HEK293 (cell line): ENCODE results near the gene CDC34.

Experiments used
- ZNF140 ChIP-seq: fragments of 450-650 bp; formaldehyde crosslinking; IDR thresholded peaks from 2 replicates; pipeline ENCODE4 v1.5.1; 2016; ENCODE audit warnings: missing biosample characterization, missing genetic modification characterization
- ZNF146 ChIP-seq: fragments of 450-650 bp; formaldehyde crosslinking; IDR thresholded peaks from 2 replicates; pipeline ENCODE4 v1.5.1; 2016; ENCODE audit warnings: missing biosample characterization, missing genetic modification characterization
- ZNF221 ChIP-seq: fragments of 450-650 bp; formaldehyde crosslinking; IDR thresholded peaks from 2 replicates; pipeline ENCODE4 v1.5.1; 2017; ENCODE audit warnings: missing biosample characterization, missing genetic modification characterization, borderline replicate concordance
- ZNF274 ChIP-seq, 2 experiments: fragments of 200-500 bp in 1 of 2; fragments of 450-650 bp in 1 of 2; sonication (Bioruptor generic) in 1 of 2; formaldehyde crosslinking in 1 of 2; IDR thresholded peaks; 2 replicates each; pipeline versions ENCODE4 v1.5.1 to v1.6.1; 2014 to 2016; ENCODE audit warnings: borderline replicate concordance in 1 of 2, inconsistent platforms in 1 of 2, low read length in 1 of 2, missing biosample characterization in 1 of 2, missing genetic modification characterization in 1 of 2
- ZNF335 ChIP-seq: fragments of 450-650 bp; formaldehyde crosslinking; conservative IDR thresholded peaks from 2 replicates; pipeline ENCODE4 v1.5.1; 2016; ENCODE audit warnings: missing biosample characterization, missing genetic modification characterization
- ZNF548 ChIP-seq: fragments of 450-650 bp; formaldehyde crosslinking; IDR thresholded peaks from 2 replicates; pipeline ENCODE4 v1.5.1; 2016; ENCODE audit warnings: missing biosample characterization, missing genetic modification characterization
- ZNF560 ChIP-seq: fragments of 450-650 bp; formaldehyde crosslinking; IDR thresholded peaks from 2 replicates; pipeline ENCODE4 v1.5.1; 2017; ENCODE audit warnings: missing biosample characterization, missing genetic modification characterization, borderline replicate concordance
- ZNF561 ChIP-seq: fragments of 450-650 bp; IDR thresholded peaks from 2 replicates; pipeline ENCODE4 v1.5.1; 2018; ENCODE audit warnings: missing biosample characterization, missing genetic modification characterization, borderline replicate concordance
- TF ChIP-seq, protein P1 (sequence below): fragments of 450-650 bp; formaldehyde crosslinking; IDR thresholded peaks from 2 replicates; pipeline ENCODE4 v1.5.1; 2016; ENCODE audit warnings: missing biosample characterization, missing genetic modification characterization, borderline replicate concordance
- TF ChIP-seq, protein P2 (sequence below): fragments of 450-650 bp; formaldehyde crosslinking; IDR thresholded peaks from 2 replicates; pipeline ENCODE4 v1.5.1; 2016; ENCODE audit warnings: missing biosample characterization, missing genetic modification characterization
- TF ChIP-seq, protein P3 (sequence below): fragments of 450-650 bp; IDR thresholded peaks from 2 replicates; pipeline ENCODE4 v1.5.1; 2018; ENCODE audit warnings: missing biosample characterization, mild to moderate bottlenecking, missing genetic modification characterization
- TF ChIP-seq, protein P4 (sequence below): fragments of 450-650 bp; formaldehyde crosslinking; IDR thresholded peaks from 2 replicates; pipeline ENCODE4 v1.5.1; 2016; ENCODE audit warnings: missing biosample characterization, missing genetic modification characterization, low read depth

DNA sequence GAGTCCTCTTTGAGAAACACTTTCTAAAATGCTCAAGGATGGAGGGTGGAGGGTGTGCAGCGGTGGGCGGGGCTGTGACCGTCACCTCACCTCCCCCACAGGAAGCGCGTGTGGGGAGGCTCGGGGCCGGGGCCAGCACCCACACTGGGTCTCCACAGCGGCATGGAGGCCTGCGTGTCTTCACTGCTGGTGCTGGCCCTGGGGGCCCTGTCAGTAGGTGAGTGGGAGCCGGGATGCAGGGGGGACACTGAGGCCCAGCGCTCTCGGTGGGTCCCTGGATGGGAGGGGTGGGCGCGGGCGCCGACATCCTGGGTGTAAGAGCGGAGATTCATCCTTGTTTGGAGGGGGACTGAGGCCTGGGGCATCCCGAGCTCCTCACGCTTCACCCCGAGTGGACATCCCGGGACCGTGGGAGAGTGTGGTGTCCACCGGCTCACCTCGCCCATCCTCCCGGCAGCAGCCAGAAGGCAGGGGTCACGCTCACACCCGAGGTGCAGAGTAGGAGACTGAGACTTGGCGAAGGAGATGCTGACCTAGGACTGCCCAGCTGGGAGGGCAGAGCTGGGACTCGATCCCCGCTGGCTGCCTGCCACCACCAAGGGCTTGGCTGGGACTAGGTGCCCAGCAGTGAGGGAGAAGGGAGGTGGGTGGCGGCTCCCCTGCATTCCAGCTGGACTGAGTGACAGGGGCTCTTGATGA, 12.5 kb downstream of the CDC34 start, which contains the start of gene GZMM:
- TF ChIP-seq, protein P1, sequence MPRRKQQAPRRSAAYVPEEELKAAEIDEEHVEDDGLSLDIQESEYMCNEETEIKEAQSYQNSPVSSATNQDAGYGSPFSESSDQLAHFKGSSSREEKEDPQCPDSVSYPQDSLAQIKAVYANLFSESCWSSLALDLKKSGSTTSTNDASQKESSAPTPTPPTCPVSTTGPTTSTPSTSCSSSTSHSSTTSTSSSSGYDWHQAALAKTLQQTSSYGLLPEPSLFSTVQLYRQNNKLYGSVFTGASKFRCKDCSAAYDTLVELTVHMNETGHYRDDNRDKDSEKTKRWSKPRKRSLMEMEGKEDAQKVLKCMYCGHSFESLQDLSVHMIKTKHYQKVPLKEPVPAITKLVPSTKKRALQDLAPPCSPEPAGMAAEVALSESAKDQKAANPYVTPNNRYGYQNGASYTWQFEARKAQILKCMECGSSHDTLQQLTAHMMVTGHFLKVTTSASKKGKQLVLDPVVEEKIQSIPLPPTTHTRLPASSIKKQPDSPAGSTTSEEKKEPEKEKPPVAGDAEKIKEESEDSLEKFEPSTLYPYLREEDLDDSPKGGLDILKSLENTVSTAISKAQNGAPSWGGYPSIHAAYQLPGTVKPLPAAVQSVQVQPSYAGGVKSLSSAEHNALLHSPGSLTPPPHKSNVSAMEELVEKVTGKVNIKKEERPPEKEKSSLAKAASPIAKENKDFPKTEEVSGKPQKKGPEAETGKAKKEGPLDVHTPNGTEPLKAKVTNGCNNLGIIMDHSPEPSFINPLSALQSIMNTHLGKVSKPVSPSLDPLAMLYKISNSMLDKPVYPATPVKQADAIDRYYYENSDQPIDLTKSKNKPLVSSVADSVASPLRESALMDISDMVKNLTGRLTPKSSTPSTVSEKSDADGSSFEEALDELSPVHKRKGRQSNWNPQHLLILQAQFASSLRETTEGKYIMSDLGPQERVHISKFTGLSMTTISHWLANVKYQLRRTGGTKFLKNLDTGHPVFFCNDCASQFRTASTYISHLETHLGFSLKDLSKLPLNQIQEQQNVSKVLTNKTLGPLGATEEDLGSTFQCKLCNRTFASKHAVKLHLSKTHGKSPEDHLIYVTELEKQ, result no peak
- TF ChIP-seq ZNF140 (tag by site-specific recombination) (no peak), ZNF560 (no peak), ZNF146 (tag by site-specific recombination) (no peak), ZNF548 (tag by site-specific recombination) (no peak), ZNF335 (tag by site-specific recombination) (no peak), ZNF561 (tag by site-specific recombination) (no peak), ZNF274 (IDR thresholded peaks at IDR 0.05; ENCODE audit: low read length) (no peak), ZNF274 (tag by site-specific recombination; IDR thresholded peaks at IDR 0.05; ENCODE audit: borderline replicate concordance) (no peak), ZNF221 (tag by site-specific recombination) (no peak)
- TF ChIP-seq, protein P2, sequence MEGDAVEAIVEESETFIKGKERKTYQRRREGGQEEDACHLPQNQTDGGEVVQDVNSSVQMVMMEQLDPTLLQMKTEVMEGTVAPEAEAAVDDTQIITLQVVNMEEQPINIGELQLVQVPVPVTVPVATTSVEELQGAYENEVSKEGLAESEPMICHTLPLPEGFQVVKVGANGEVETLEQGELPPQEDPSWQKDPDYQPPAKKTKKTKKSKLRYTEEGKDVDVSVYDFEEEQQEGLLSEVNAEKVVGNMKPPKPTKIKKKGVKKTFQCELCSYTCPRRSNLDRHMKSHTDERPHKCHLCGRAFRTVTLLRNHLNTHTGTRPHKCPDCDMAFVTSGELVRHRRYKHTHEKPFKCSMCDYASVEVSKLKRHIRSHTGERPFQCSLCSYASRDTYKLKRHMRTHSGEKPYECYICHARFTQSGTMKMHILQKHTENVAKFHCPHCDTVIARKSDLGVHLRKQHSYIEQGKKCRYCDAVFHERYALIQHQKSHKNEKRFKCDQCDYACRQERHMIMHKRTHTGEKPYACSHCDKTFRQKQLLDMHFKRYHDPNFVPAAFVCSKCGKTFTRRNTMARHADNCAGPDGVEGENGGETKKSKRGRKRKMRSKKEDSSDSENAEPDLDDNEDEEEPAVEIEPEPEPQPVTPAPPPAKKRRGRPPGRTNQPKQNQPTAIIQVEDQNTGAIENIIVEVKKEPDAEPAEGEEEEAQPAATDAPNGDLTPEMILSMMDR, result no peak
- TF ChIP-seq, protein P3, sequence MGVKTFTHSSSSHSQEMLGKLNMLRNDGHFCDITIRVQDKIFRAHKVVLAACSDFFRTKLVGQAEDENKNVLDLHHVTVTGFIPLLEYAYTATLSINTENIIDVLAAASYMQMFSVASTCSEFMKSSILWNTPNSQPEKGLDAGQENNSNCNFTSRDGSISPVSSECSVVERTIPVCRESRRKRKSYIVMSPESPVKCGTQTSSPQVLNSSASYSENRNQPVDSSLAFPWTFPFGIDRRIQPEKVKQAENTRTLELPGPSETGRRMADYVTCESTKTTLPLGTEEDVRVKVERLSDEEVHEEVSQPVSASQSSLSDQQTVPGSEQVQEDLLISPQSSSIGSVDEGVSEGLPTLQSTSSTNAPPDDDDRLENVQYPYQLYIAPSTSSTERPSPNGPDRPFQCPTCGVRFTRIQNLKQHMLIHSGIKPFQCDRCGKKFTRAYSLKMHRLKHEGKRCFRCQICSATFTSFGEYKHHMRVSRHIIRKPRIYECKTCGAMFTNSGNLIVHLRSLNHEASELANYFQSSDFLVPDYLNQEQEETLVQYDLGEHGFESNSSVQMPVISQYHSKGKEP (tag by site-specific recombination), result no peak
- TF ChIP-seq, protein P4, sequence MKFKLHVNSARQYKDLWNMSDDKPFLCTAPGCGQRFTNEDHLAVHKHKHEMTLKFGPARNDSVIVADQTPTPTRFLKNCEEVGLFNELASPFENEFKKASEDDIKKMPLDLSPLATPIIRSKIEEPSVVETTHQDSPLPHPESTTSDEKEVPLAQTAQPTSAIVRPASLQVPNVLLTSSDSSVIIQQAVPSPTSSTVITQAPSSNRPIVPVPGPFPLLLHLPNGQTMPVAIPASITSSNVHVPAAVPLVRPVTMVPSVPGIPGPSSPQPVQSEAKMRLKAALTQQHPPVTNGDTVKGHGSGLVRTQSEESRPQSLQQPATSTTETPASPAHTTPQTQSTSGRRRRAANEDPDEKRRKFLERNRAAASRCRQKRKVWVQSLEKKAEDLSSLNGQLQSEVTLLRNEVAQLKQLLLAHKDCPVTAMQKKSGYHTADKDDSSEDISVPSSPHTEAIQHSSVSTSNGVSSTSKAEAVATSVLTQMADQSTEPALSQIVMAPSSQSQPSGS, result no peak
